Epidermal melanocyte (primary cell): ENCODE results near the gene CD7.

Experiments
- DNase-seq: peaks from one replicate; pipeline ENCODE4 v3.0.0; 2011; ENCODE audit warnings: low spot score; ENCODE audit not compliant: insufficient read length

The CD7 gene

GRCh38 chr17:82298538-82299421, 18.6 kb downstream of the CD7 start:
- no peak for DNase-seq

- peak; percentile 96 for DNase-seq
Observed at GRCh38 chr17:82297714-82298537, 19.5 kb downstream of the CD7 start.

GRCh38 chr17:82297280-82297713, 20.1 kb downstream of the CD7 start:
- no peak for DNase-seq

GRCh38 chr17:82296511-82297279, 20.7 kb downstream of the CD7 start:
- DNase-seq, result no peak

GRCh38 chr17:82295472-82295814, 22.0 kb downstream of the CD7 start:
- DNase-seq, result no peak

GRCh38 chr17:82294064-82294773, 23.2 kb downstream of the CD7 start:
- no peak for DNase-seq

GRCh38 chr17:82292251-82293154, 24.9 kb downstream of the CD7 start:
- peak; percentile 100 for DNase-seq

GRCh38 chr17:82291582-82292250, 25.7 kb downstream of the CD7 start:
- no peak for DNase-seq

- DNase-seq, result no peak
Observed at GRCh38 chr17:82287868-82288801, 29.3 kb downstream of the CD7 start.

- DNase-seq, result no peak
Observed at GRCh38 chr17:82287013-82287867, 30.2 kb downstream of the CD7 start.

GRCh38 chr17:82285141-82285540, 32.3 kb downstream of the CD7 start:
- DNase-seq, result no peak

GRCh38 chr17:82283208-82283749, 34.1 kb downstream of the CD7 start:
- DNase-seq, result peak; percentile 55

GRCh38 chr17:82282239-82283207, 34.9 kb downstream of the CD7 start:
- DNase-seq, result no peak

GRCh38 chr17:82281502-82282238, 35.7 kb downstream of the CD7 start:
- no peak for DNase-seq

GRCh38 chr17:82281076-82281475, 36.3 kb downstream of the CD7 start:
- DNase-seq, result no peak
